ENCODE results near the gene TGIF1. TPM values are rescaled to one million over a fixed set of nuclear protein-coding genes. Genes with fewer than 3 reads are reported as not detected.

TGIF1 gene
- total and polyA plus RNA-seq, 7 experiments from 2014 or later: 15.4 to 88.7 (median 63.5) TPM

DNA sequence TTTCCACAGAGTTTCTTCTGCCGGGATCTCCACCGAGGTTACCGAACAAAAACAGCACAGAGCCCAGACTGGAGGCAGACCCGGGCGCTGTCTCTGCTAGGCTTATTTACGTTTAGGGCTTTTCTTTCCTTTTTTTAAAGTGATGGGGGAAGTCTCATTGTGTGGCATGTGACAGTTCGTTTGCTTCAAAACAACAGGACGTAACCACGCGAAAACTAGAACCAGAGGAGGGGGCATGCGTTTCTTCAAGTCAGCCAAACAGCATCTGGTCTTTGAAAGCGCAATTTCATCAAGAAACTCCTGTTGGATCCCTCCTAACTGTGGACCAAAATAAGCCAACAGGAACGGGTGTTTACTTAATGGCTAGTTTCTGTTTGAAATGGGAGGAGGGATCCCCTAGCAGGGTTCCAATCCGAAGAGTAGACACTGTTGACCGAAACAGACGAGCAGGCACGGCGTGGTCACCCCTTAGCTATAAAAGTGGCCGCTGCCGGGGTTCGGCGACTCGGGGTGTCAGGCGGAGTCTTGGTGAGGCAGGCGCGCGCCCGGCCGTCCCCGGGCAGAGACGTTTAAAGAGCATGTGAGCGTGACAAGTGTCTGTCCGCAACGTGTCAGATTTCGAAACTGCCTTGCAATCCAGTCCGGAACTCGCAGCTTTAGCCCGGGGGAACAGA, 997 bp upstream of the TGIF1 start:
- Mint-ChIP-seq H3K4me1 (peaks cover 5 to 43% (median 29%) of the 10 kb centered on the region in 7 donors), H3K36me3 (peaks cover 0 to 3% (median 0%) of the 10 kb centered on the region in 5 donors), H3K9me3 (peaks cover 0 to 4% (median 0%) of the 10 kb centered on the region in 11 donors), H3K27me3 (no peaks in the 10 kb centered on the region), H3K27ac (peak overlapping the region; percentile 96 to 100 (median 99)), H3K4me3 (peak overlapping the region; percentile 85 to 97 (median 96))
- Histone ChIP-seq H3K27ac (ENCODE audit: low read depth, low read length) (peak overlapping the region; percentile 96), H3K4me3 (ENCODE audit: low read length) (peak overlapping the region; percentile 78), H3K27me3 (ENCODE audit: control insufficient read depth in 2 of 2, insufficient read depth in 2 of 2, low read length in 2 of 2) (no peaks in the 10 kb centered on the region), H3K36me3 (ENCODE audit: control insufficient read depth in 2 of 3, insufficient read depth in 3 of 3, low read length in 3 of 3) (no peaks in the 10 kb centered on the region), H3K4me1 (ENCODE audit: control insufficient read depth in 2 of 2, insufficient read depth in 2 of 2, low read length in 2 of 2) (peaks cover 17 to 20% of the 10 kb centered on the region in 2 donors), H3K9me3 (ENCODE audit: control insufficient read depth in 2 of 3, low read length in 3 of 3) (no peaks in the 10 kb centered on the region)
- peak; percentile 59 for ATAC-seq
- ChIA-PET POLR2A (interaction anchor here (0.6 to 4.0 kb wide), 24 partner anchors 9 to 1788 kb away, joined by 3 to 109 read pairs (median 6); partner anchors contain the start of genes MYL12A and MYL12B), CTCF (interaction anchor here (1.3 to 2.7 kb wide), 2 partner anchors 145 to 217 kb away, joined by 4 to 12 read pairs; no protein-coding TSS in a partner anchor)
- intact Hi-C loops (cut with micrococcal nuclease): loop anchor here (1.0 to 10.0 kb wide), 16 partner anchors 37 to 1848 kb away; partner anchors contain the start of genes LPIN2 (in 2 of the 2), MYL12A (in 1 of the 2), MYL12B (in 1 of the 2) and SMCHD1 (in 1 of the 2)
- DNase-seq: peak; percentile 72 to 94 (median 90)

DNA sequence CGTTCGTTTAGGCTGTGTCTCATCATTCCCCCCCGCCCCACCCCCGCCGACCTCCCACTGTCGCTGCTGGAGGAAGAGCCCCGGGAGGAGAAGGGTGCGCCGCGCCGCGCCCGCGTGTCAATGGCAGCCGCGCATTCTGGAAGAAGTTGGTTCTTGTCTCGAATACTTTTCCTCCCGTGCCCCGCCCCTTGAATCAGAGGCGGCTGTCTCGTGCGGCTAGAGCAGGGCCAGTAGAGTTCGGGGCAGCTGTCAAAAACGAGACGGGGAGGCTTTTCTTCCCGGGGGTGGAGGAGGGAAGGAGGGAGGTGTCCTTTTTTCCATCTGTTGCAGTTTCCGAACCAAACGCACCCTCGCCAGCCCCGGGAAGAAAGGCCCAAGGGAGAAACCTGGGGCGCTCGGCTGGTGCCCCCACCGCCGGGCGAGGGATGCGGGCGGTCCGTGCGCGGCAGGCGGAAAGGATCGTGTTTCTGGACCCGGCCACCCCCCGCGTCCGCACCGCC, 410 bp upstream of the TGIF1 start:
- peaks cover 6 to 47% (median 33%) of the 10 kb centered on the region in 7 donors for H3K4me1 Mint-ChIP-seq
- ATAC-seq: no peak
- CTCF ChIA-PET: no interaction called here

DNA sequence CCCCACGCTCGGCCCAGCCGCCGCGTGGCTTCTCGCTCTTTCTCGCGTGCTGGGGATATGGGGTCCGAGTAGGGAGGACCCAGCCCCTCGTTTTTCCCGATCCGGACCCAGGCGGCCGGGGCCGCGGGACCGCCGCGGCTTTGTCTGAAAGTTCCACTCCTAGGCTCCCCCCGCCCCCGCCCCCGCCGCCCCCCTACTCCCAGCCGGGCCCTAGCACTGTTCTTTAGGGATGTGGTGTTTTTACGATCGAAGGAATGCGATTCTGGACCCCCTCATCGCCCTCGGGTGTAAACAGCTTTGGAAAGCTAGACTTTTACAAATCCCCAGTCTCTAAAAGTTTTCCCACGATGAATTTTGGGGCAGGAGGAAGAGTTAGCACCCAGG, 819 bp downstream of the TGIF1 start:
- Histone ChIP-seq H3K9me3 (ENCODE audit: control insufficient read depth in 2 of 3, low read length in 3 of 3) (no peaks in the 10 kb centered on the region), H3K4me3 (ENCODE audit: low read length) (peak overlapping the region; percentile 86), H3K4me1 (ENCODE audit: control insufficient read depth in 2 of 2, insufficient read depth in 2 of 2, low read length in 2 of 2) (peaks cover 20 to 24% of the 10 kb centered on the region in 2 donors), H3K27ac (ENCODE audit: low read depth, low read length) (peak overlapping the region; percentile 96), H3K36me3 (ENCODE audit: control insufficient read depth in 2 of 3, insufficient read depth in 3 of 3, low read length in 3 of 3) (no peaks in the 10 kb centered on the region), H3K27me3 (ENCODE audit: control insufficient read depth in 2 of 2, insufficient read depth in 2 of 2, low read length in 2 of 2) (no peaks in the 10 kb centered on the region)
- DNase-seq: peak in 1 of 9 donors; percentile 64
- no peak for ATAC-seq
- ChIA-PET CTCF (no interaction called here), POLR2A (interaction anchor here (0.6 to 5.7 kb wide), 16 partner anchors 9 to 492 kb away, joined by 3 to 90 read pairs (median 6); partner anchors contain the start of genes MYL12A and MYL12B)
- intact Hi-C loops (cut with micrococcal nuclease): loop anchor here (1.0 to 5.0 kb wide), 5 partner anchors 128 to 878 kb away; partner anchors contain the start of genes METTL4 (in 1 of the 2), MYL12A (in 1 of the 2) and NDC80 (in 1 of the 2)
- Mint-ChIP-seq H3K4me1 (peaks cover 10 to 53% (median 37%) of the 10 kb centered on the region in 7 donors), H3K27me3 (no peaks in the 10 kb centered on the region), H3K9me3 (peaks cover 0 to 4% (median 0%) of the 10 kb centered on the region in 11 donors), H3K4me3 (peak overlapping the region; percentile 85 to 96 (median 94)), H3K27ac (peak overlapping the region; percentile 96 to 100 (median 99)), H3K36me3 (peaks cover 0 to 3% (median 0%) of the 10 kb centered on the region in 5 donors)

More for the DNA sequence above, 410 bp upstream of the TGIF1 start:
- intact Hi-C loops (cut with micrococcal nuclease): loop anchor here (1.0 to 10.0 kb wide), 14 partner anchors 127 to 1847 kb away; partner anchors contain the start of genes LPIN2 (in 2 of the 2), METTL4 (in 1 of the 2), MYL12B (in 1 of the 2) and NDC80 (in 1 of the 2)
- POLR2A ChIA-PET: interaction anchor here (1.0 to 4.0 kb wide), 19 partner anchors 8 to 1788 kb away, joined by 3 to 109 read pairs (median 6); partner anchors contain the start of genes MYL12A and MYL12B
- Histone ChIP-seq H3K4me3 (ENCODE audit: low read length) (peak overlapping the region; percentile 78), H3K27me3 (ENCODE audit: control insufficient read depth in 2 of 2, insufficient read depth in 2 of 2, low read length in 2 of 2) (no peaks in the 10 kb centered on the region), H3K27ac (ENCODE audit: low read depth, low read length) (peak overlapping the region; percentile 96), H3K9me3 (ENCODE audit: control insufficient read depth in 2 of 3, low read length in 3 of 3) (no peaks in the 10 kb centered on the region), H3K36me3 (ENCODE audit: control insufficient read depth in 2 of 3, insufficient read depth in 3 of 3, low read length in 3 of 3) (no peaks in the 10 kb centered on the region), H3K4me1 (ENCODE audit: control insufficient read depth in 2 of 2, insufficient read depth in 2 of 2, low read length in 2 of 2) (peaks cover 17 to 20% of the 10 kb centered on the region in 2 donors)
- DNase-seq: peak in 8 of 9 donors; percentile 62 to 81 (median 76)
- H3K4me3 Mint-ChIP-seq: peak overlapping the region; percentile 85 to 97 (median 96)
- peaks cover 0 to 3% (median 0%) of the 10 kb centered on the region in 5 donors for H3K36me3 Mint-ChIP-seq
- H3K27me3 Mint-ChIP-seq: no peaks in the 10 kb centered on the region
- H3K9me3 Mint-ChIP-seq: peaks cover 0 to 4% (median 0%) of the 10 kb centered on the region in 11 donors
- H3K27ac Mint-ChIP-seq: peak overlapping the region; percentile 96 to 100 (median 99)

DNA sequence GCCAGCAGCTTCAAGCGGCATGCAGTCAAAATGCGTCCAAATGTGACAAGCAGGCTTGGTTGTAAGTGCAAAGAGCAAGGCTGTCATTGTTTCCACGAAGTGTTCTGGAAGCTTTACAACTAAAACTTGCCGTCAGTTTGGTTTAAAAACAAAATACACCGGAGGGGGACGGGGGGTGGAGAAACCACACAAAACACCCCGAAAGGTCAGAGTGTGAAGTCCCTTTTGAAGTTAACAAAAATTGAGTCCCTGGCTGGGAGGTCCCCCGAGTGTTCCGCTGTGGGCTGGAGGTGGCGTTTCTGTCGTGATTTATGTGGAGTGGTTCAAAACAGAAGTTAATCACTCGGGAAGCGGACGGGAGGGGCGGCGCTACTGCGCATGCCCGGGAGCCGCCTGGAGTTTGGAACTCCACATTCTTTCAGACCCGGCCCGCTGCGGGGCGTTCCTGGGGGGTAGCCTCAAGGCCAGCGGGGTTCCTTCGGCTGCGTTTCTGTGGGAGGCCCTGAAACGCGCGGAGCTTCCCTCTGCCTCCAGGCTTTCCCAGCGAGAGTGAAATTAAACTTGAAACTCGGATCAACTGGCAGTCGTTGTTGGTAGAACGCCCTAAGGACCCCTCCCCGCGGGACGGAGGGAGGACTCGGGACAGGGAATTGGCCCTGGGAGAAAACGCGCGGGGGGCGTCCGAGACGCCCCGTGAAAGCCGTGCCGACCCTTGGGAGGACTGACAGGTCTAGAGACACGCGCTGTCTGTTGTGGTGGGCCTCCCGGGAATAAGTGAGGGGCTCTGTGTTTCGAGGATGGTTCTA, 1.4 kb downstream of the TGIF1 start:
- Mint-ChIP-seq H3K4me1 (peaks cover 10 to 59% (median 37%) of the 10 kb centered on the region in 7 donors), H3K9me3 (peaks cover 0 to 4% (median 0%) of the 10 kb centered on the region in 11 donors), H3K27ac (peak overlapping the region; percentile 96 to 100 (median 99)), H3K27me3 (no peaks in the 10 kb centered on the region), H3K36me3 (peaks cover 0 to 6% (median 0%) of the 10 kb centered on the region in 5 donors), H3K4me3 (peak overlapping the region; percentile 85 to 96 (median 94))
- Histone ChIP-seq H3K9me3 (ENCODE audit: control insufficient read depth in 2 of 3, low read length in 3 of 3) (no peaks in the 10 kb centered on the region), H3K27me3 (ENCODE audit: control insufficient read depth in 2 of 2, insufficient read depth in 2 of 2, low read length in 2 of 2) (no peaks in the 10 kb centered on the region), H3K4me3 (ENCODE audit: low read length) (peak overlapping the region; percentile 86), H3K27ac (ENCODE audit: low read depth, low read length) (peak overlapping the region; percentile 96), H3K4me1 (ENCODE audit: control insufficient read depth in 2 of 2, insufficient read depth in 2 of 2, low read length in 2 of 2) (peaks cover 20 to 24% of the 10 kb centered on the region in 2 donors), H3K36me3 (ENCODE audit: control insufficient read depth in 2 of 3, insufficient read depth in 3 of 3, low read length in 3 of 3) (peaks cover 0 to 4% (median 0%) of the 10 kb centered on the region in 3 experiments)
- DNase-seq (peak; percentile 70 to 93 (median 80)), ATAC-seq (peak; percentile 15)
- intact Hi-C loops (cut with micrococcal nuclease): loop anchor here in 1 of 2 donors (1.0 to 5.0 kb wide), 4 partner anchors 129 to 879 kb away; partner anchors contain the start of genes METTL4, MYL12A and NDC80
- POLR2A ChIA-PET: interaction anchor here (0.6 to 5.7 kb wide), 19 partner anchors 10 to 493 kb away, joined by 3 to 90 read pairs (median 5); partner anchors contain the start of genes MYL12A and MYL12B
- CTCF ChIA-PET: interaction anchor here (0.6 to 4.6 kb wide), 4 partner anchors 8 to 146 kb away, joined by 3 to 29 read pairs (median 16); no protein-coding TSS in a partner anchor

DNA sequence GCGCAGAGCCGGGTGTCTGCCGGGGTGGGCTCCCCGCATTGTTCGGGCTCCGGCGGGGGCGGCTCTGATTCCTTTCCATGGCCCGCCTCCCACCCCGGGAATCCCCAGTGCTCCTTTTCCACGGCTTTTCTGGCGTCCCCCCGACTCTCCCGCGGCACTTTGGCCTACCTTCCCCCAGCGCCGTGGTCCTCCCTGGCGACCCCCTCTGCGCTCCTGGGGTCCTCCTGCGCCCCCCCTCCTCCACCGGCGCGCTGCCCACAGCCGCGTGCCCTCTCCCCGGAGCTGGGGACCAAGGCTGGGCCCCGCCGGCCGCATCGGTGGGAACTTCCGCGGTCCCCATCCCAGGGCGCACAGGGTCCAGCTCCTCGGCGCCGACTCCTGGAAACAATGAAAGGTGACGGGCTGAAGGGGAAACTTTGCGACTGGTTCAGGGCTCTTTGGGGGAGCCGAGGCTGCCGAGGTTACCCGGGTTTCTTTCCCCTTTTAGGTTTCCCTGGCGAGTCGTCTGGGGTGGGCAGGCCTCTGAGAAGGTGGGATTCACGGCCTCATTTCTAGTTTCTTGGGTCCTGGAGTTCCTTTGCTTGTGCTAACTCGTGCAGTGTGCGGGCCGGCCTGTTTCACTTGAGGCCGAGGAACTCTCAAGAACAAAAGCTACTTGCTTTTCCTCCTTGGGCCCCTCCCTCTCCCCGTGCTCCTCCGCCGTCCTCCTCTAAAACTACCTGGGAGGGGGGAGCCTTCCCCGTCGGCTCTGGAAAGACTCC, 2.2 kb downstream of the TGIF1 start:
- H3K4me1 ChIP-seq (ENCODE audit: control insufficient read depth in 2 of 2, insufficient read depth in 2 of 2, low read length in 2 of 2): peaks cover 20 to 24% of the 10 kb centered on the region in 2 donors
- Mint-ChIP-seq H3K27me3 (no peaks in the 10 kb centered on the region), H3K36me3 (peaks cover 4 to 12% (median 6%) of the 10 kb centered on the region in 5 donors), H3K4me1 (peaks cover 10 to 60% (median 33%) of the 10 kb centered on the region in 7 donors), H3K4me3 (peak overlapping the region; percentile 85 to 96 (median 94)), H3K27ac (peak overlapping the region; percentile 96 to 100 (median 99)), H3K9me3 (peaks cover 0 to 4% (median 0%) of the 10 kb centered on the region in 11 donors)
- POLR2A ChIA-PET: interaction anchor here (0.7 to 5.7 kb wide), 17 partner anchors 11 to 453 kb away, joined by 3 to 90 read pairs (median 7); partner anchors contain the start of genes MYL12A and MYL12B
- ATAC-seq (no peak), DNase-seq (peak; percentile 11 to 51 (median 33))
- peak overlapping the region; percentile 86 for H3K4me3 ChIP-seq (ENCODE audit: low read length)
- peak overlapping the region; percentile 96 for H3K27ac ChIP-seq (ENCODE audit: low read depth, low read length)
- peaks cover 0 to 12% (median under 1%) of the 10 kb centered on the region in 3 experiments for H3K36me3 ChIP-seq (ENCODE audit: control insufficient read depth in 2 of 3, insufficient read depth in 3 of 3, low read length in 3 of 3)
- CTCF ChIA-PET: interaction anchor here (0.5 to 4.6 kb wide), 10 partner anchors 10 to 238 kb away, joined by 3 to 46 read pairs (median 8); partner anchors contain the start of gene MYL12A
- intact Hi-C loops (cut with micrococcal nuclease): loop anchor here in 1 of 2 donors (1.0 to 5.0 kb wide), 4 partner anchors 130 to 880 kb away; partner anchors contain the start of genes METTL4, MYL12A and NDC80
- no peaks in the 10 kb centered on the region for H3K27me3 ChIP-seq (ENCODE audit: control insufficient read depth in 2 of 2, insufficient read depth in 2 of 2, low read length in 2 of 2)
- no peaks in the 10 kb centered on the region for H3K9me3 ChIP-seq (ENCODE audit: control insufficient read depth in 2 of 3, low read length in 3 of 3)
